HG02885 (cell line): ENCODE measurements around the gene TMOD1.
"Not testable (repeated sequence)": the region's sequence is repeated elsewhere in the genome, so short reads cannot be mapped to it uniquely, and the experiment has no call there.

ENCODE experiments used
- ATAC-seq: cut with Tn5 transposase; IDR thresholded peaks from one replicate; pipeline ENCODE4 v1.9.1; 2021; ENCODE audit warnings: mild to moderate bottlenecking; ENCODE audit not compliant: unreplicated experiment, poor library complexity

The TMOD1 gene

GRCh38 chr9:97584778-97585177 is 83.3 kb downstream of the TMOD1 start:
- ATAC-seq, result not testable (repeated sequence)

GRCh38 chr9:97586909-97587308 is 85.4 kb downstream of the TMOD1 start:
- not testable (repeated sequence) for ATAC-seq

- no peak for ATAC-seq
These were observed 90.1 kb downstream of the TMOD1 start for GRCh38 chr9:97591535-97591934.

GRCh38 chr9:97592126-97592525 is 90.7 kb downstream of the TMOD1 start:
- no peak for ATAC-seq

GRCh38 chr9:97593960-97594359 is 92.5 kb downstream of the TMOD1 start:
- no peak for ATAC-seq

- ATAC-seq, result no peak
These were observed 93.0 kb downstream of the TMOD1 start for GRCh38 chr9:97594381-97594921.

- ATAC-seq, result no peak
These were observed 95.4 kb downstream of the TMOD1 start for GRCh38 chr9:97596906-97597305.

GRCh38 chr9:97598461-97599288 is 97.2 kb downstream of the TMOD1 start:
- ATAC-seq, result peak; percentile 93

GRCh38 chr9:97599314-97599846 is 97.9 kb downstream of the TMOD1 start:
- no peak for ATAC-seq

GRCh38 chr9:97600531-97601227 is 99.2 kb downstream of the TMOD1 start:
- ATAC-seq, result no peak

GRCh38 chr9:97601228-97601898 is 99.9 kb downstream of the TMOD1 start:
- no peak for ATAC-seq

GRCh38 chr9:97602430-97602829 is 101.0 kb downstream of the TMOD1 start:
- no peak for ATAC-seq

GRCh38 chr9:97604901-97605645 is 103.6 kb downstream of the TMOD1 start:
- ATAC-seq, result no peak

- ATAC-seq, result no peak
These were observed 114.1 kb downstream of the TMOD1 start for GRCh38 chr9:97615439-97616072.

GRCh38 chr9:97617939-97618416 is 116.5 kb downstream of the TMOD1 start:
- no peak for ATAC-seq

- not testable (repeated sequence) for ATAC-seq
These were observed 118.6 kb downstream of the TMOD1 start for GRCh38 chr9:97620063-97620462.

GRCh38 chr9:97622483-97622882 is 121.0 kb downstream of the TMOD1 start:
- not testable (repeated sequence) for ATAC-seq

- no peak for ATAC-seq
These were observed 122.5 kb downstream of the TMOD1 start for GRCh38 chr9:97623946-97624345.

- ATAC-seq, result no peak
These were observed 124.2 kb downstream of the TMOD1 start for GRCh38 chr9:97625620-97626019.
